ENCODE results near the gene NELL1. TPM values are rescaled to one million over a fixed set of nuclear protein-coding genes. Genes with fewer than 3 reads are reported as not detected.

Gene NELL1
- total RNA-seq, 1 donor from 2014 or later: not detected

DNA sequence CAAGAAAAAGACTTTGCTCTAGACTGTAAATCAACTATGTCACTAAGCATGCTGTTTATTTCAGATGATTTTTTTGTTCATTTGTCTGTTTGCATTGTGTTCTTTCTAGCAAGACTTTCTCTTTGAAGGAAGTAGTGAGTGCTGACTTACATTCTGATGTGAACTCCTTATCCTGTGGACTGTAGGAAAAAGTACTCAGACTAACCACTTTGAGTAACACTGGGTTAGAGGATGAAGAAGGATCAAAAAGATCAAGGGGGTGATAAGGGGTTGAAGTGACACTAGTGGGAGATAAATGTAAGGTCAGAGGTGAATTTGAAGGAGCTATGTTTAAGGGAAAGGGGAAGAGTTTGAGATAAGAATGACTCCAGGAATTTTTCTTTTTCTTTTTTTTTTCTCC is 369.4 kb downstream of the NELL1 start:
- TF ChIP-seq CTCF (IDR thresholded peaks at IDR 0.05): no peak
- Mint-ChIP-seq H3K36me3 (ENCODE audit: unreplicated experiment) (no peaks in the 10 kb centered on the region), H3K9me3 (ENCODE audit: unreplicated experiment) (peaks cover 27% of the 10 kb centered on the region), H3K4me3 (ENCODE audit: unreplicated experiment) (no peak overlapping the region), H3K27ac (ENCODE audit: unreplicated experiment) (no peak overlapping the region), H3K4me1 (ENCODE audit: unreplicated experiment) (no peaks in the 10 kb centered on the region), H3K27me3 (ENCODE audit: unreplicated experiment) (no peaks in the 10 kb centered on the region)
- no peak for DNase-seq (ENCODE audit: extremely low spot score, unreplicated experiment)

DNA sequence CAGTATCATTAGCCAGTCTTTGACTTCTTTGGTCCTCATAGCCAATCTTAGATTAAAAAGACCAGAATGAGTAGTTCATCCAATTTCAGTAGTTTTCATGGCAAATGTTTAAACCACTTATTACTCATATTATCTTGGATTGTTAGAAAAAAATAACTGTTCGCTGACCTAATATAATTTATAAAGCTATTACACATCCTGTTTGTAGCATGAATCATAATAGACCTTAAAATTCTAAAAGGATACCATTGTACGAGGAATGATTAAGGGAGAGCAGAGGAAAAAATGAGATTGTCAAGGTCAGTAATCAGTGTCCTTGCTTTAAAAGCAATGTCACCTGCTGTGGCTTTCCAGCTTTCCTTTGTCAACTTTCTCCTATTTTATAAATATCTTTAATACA is 371.2 kb downstream of the NELL1 start:
- Mint-ChIP-seq H3K9me3 (ENCODE audit: unreplicated experiment) (peaks cover 11% of the 10 kb centered on the region), H3K27me3 (ENCODE audit: unreplicated experiment) (no peaks in the 10 kb centered on the region), H3K4me3 (ENCODE audit: unreplicated experiment) (no peak overlapping the region), H3K27ac (ENCODE audit: unreplicated experiment) (no peak overlapping the region), H3K4me1 (ENCODE audit: unreplicated experiment) (no peaks in the 10 kb centered on the region), H3K36me3 (ENCODE audit: unreplicated experiment) (no peaks in the 10 kb centered on the region)
- no peak for TF ChIP-seq CTCF (IDR thresholded peaks at IDR 0.05)
- DNase-seq (ENCODE audit: extremely low spot score, unreplicated experiment): no peak

DNA sequence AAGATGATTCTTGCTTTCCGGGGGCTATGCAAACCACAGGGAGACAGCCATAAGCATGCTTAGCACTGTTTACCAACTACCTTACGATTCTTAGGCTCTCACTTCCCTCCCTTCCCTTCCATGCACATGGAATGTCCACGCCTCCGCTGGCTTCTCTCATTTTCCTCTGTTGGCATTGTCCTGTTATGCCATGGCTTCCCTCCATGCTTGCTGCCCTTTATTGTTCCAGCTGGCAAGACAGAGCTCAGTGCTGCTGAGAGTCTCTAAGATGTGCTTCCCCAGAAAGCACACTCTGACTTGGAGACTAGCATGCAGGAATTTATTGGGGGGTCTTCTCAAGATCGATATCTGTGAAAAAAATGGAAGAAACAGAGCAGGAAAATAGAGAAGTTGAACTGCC is 379.2 kb downstream of the NELL1 start:
- H3K9me3 Mint-ChIP-seq (ENCODE audit: unreplicated experiment): peaks cover 6% of the 10 kb centered on the region
- no peaks in the 10 kb centered on the region for H3K27me3 Mint-ChIP-seq (ENCODE audit: unreplicated experiment)
- no peak for DNase-seq (ENCODE audit: extremely low spot score, unreplicated experiment)
- H3K4me3 Mint-ChIP-seq (ENCODE audit: unreplicated experiment): no peak overlapping the region
- no peak for TF ChIP-seq CTCF (IDR thresholded peaks at IDR 0.05)
- H3K27ac Mint-ChIP-seq (ENCODE audit: unreplicated experiment): no peak overlapping the region
- H3K4me1 Mint-ChIP-seq (ENCODE audit: unreplicated experiment): no peaks in the 10 kb centered on the region
- H3K36me3 Mint-ChIP-seq (ENCODE audit: unreplicated experiment): no peaks in the 10 kb centered on the region

DNA sequence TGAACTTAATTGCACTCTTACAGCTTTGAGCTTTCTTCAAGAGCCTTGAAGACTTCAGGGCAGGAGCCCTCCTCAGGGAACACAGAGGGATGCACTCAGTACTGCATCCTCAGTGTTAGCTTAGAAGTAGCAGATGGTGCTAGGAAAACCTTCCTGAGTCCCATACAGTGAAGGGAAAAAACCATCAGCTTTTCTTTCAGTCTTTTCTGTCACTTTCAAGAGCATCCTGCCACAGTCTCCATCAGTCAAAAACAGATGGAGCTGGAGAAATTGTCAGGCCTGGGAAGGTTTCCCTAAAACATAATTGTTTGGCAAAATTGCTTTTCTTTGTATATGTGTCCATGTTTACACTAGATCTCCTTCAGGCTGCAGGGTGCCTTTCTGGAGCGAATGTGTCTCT is 384.1 kb downstream of the NELL1 start:
- Mint-ChIP-seq H3K4me1 (ENCODE audit: unreplicated experiment) (no peaks in the 10 kb centered on the region), H3K36me3 (ENCODE audit: unreplicated experiment) (no peaks in the 10 kb centered on the region), H3K4me3 (ENCODE audit: unreplicated experiment) (no peak overlapping the region), H3K9me3 (ENCODE audit: unreplicated experiment) (peaks cover 6% of the 10 kb centered on the region), H3K27me3 (ENCODE audit: unreplicated experiment) (no peaks in the 10 kb centered on the region), H3K27ac (ENCODE audit: unreplicated experiment) (no peak overlapping the region)
- TF ChIP-seq CTCF (IDR thresholded peaks at IDR 0.05): no peak
- no peak for DNase-seq (ENCODE audit: extremely low spot score, unreplicated experiment)

DNA sequence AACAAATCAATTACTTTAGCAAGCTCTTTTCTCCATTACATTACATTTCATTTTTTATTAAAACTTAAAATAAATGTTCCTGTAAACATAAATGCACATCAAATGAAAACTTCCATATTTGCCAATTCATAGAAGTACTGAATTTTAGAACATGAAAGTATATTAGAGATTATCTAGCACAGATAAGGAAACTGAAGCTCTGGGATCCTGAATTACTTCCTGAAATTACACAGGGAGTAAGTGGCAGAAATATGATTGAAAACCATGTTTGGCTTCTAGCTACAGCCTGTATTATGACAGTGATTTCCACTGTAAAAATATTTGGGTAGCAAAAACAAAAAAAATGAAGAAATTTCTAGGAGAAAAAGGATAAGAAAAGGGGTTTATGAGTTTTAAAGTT is 387.3 kb downstream of the NELL1 start:
- Mint-ChIP-seq H3K27me3 (ENCODE audit: unreplicated experiment) (no peaks in the 10 kb centered on the region), H3K36me3 (ENCODE audit: unreplicated experiment) (no peaks in the 10 kb centered on the region), H3K9me3 (ENCODE audit: unreplicated experiment) (peaks cover 7% of the 10 kb centered on the region), H3K4me3 (ENCODE audit: unreplicated experiment) (no peak overlapping the region), H3K27ac (ENCODE audit: unreplicated experiment) (no peak overlapping the region), H3K4me1 (ENCODE audit: unreplicated experiment) (no peaks in the 10 kb centered on the region)
- DNase-seq (ENCODE audit: extremely low spot score, unreplicated experiment): no peak
- TF ChIP-seq CTCF (IDR thresholded peaks at IDR 0.05): no peak

Measured in osteocyte (in vitro differentiated cells).